CMK (cell line): ENCODE measurements around the gene ZNF93.
"Not testable (repeated sequence)": the region's sequence is repeated elsewhere in the genome, so short reads cannot be mapped to it uniquely, and the experiment has no call there.

ENCODE experiments used
- DNase-seq: peaks from one replicate; pipeline ENCODE4 v3.0.0-alpha.2; 2010; ENCODE audit warnings: low read depth

The ZNF93 gene

DNA sequence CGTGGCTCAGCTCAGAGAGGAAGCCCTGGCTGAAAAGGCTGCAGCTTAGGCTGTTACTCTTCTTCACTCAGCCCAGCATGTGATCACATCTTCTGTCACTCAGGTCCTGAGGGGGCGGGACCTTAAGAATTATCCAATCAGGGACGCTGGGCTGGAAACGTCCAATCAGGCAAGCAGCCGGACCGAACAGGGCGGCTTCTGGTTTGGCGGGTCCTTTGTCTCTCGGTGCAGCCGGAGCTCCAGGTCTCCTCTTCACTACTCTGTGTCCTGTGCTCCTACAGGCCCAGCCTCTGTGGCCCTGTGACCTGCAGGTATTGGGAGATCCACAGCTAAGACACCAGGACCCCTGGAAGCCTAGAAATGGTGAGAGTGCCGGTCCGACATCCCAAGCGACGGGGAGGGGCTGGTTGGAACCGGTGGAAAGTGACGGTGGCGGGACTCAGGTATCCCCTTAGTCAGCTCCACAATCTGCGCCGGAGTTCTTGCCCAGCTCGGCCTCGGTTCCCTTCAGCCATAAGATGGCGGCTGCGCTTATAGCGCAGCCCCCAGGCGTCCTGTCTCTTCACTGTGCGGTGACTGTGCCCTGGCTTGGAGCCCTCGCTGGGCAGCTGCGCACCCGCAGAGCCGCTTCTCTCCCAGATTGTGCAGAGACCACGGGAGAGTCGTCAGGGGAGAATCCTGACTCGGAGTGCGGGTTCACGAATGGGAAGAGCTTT is at the start of gene ZNF93:
Gene ZNF93 (plus strand): TSS at position 218 of the 716 bp plus-strand sequence. CDS start 143 bp downstream, at position 361.
- DNase-seq, result no peak

DNA sequence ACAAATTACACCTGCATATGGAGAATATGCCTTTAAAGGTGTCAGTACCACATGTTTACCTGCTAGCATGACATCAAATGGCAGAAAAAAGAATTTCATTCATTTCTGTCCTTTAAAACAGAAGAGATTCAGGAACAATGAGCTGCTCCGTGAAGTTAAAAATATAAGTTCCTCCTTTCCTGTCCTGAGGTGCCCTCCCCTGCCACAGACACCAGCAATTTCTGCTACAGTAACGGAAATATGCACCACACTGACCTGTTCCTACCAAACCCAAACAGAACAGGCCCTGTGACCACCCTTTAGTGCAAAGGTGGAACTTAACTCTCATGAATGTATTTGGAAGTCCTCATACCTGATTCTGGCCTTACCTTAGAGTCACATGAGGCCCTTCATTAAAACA is 49.0 kb upstream of the ZNF93 start:
- DNase-seq, result not testable (repeated sequence)

DNA sequence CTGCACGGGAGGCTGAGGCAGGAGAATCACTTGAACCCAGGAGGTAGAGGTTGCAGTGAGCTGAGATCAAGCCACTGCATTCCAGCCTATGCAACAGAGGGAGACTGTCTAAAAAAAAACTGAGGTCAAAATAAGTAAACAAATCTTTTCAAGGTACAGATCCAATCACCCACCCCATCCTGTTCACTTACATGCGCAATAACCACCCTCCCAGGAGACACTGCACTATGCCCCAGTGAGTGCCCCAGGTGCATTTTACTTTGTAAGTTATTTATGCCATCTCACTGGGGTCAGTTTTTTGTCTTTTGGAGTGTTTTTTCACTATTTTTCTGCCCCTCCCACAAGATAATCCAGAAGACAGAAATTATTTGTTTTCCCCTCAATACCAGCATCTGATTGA is 42.0 kb upstream of the ZNF93 start:
- DNase-seq, result no peak

DNA sequence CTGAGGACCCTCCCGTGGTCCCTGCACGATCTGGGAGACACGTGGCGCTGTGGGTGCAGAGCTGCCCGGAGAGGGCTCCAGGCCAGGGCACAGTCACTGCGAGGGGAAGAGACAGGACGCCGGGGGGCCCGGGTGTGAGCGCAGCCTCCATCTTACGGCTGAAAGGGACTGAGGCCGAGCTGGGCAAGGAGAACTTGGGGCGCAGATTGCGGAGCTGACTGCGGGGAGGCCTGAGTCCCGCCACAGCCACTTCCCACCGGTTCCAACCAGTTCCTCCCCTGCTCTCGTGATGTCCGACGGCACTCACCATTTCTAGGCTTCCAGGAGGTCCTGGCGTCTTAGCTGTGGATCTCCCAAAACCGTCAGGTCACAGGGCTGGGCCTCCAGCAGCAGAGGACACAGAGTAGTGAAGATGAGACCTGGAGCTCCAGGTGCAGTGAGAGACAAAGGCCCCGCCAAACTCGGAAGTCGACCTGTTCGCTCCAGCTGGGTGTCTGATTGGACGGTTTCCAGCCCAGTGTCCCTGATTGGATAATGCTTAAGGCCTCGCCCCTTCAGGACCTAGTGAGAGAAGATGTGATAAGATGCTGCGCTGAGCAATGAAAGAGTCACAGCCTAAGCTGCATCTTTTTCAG is 39.9 kb upstream of the ZNF93 start:
- no peak for DNase-seq

DNA sequence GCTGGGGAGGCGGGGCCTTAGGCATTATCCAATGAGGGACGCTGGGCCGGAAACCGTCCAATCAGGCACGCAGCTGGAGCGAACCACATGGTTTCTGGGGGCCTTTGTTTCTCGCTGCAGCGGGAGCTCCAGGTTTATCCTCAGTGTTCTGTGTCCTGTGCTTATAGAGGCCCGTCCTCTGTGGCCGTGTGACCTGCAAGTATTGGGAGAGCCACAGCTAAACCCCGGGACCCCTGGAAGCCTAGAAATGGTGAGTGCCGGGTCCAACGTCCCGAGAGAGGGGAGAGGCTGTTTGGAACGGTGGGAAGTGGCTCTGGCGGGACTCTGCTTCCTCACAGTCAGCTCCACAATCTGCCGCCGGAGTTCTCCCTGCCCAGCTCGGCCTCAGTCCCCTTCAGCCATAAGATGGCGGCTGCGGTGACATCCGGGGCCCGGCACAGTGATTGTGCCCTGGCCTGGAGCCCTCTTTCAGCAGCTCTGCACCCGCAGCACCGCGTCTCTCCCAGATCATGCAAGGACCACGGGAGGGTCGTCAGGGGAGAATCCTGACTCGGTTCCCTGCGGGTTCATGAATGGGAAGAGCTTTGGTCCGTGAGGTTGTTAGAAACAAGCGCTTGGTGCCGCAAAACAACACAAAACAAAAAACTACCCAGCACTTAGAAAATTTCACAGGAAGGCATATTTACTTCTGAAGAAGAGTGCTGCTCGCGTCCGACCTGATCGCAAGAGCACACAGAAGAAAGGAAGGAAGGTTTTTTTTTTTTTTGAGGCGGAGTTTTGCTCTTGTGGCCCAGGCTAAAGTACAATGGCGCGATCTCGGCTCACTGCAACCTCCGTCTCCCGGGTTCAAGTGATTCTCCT is 34.8 kb upstream of the ZNF93 start, which contains the start of gene ZNF253:
Gene ZNF253 (plus strand): TSS at position 133 of the 861 bp plus-strand sequence. CDS start 115 bp downstream, at position 248.
- DNase-seq, result peak; percentile 80

DNA sequence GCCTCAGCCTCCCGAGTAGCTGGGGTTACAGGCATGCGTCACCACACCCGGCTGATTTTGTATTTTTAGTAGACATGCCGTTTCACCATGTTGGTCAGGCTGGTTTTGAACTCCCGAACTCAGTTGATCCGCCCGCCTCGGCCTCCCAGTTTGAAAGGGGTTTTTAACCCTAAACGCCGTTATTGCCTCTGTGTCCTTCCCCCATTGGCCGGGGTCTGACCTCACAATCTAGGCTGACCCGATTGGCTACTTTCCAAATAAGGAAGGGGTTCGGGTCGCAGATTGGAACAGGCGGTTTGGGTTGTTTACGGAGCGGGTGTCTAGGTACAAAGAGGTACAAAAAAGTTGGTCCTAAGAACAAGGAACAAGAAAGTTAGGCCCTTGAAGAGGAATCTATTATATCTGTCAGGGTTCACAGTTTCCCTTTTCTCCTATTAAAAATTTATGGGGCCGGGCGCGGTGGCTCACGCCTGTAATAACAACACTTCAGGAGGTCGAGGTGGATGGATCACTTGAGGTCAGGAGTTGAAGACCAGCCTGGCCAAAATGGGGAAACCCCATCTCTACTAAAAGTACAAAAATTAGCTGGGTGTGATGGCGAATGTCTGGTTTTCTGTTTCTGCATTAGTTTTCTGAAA is 34.0 kb upstream of the ZNF93 start:
- peak; percentile 12 for DNase-seq

DNA sequence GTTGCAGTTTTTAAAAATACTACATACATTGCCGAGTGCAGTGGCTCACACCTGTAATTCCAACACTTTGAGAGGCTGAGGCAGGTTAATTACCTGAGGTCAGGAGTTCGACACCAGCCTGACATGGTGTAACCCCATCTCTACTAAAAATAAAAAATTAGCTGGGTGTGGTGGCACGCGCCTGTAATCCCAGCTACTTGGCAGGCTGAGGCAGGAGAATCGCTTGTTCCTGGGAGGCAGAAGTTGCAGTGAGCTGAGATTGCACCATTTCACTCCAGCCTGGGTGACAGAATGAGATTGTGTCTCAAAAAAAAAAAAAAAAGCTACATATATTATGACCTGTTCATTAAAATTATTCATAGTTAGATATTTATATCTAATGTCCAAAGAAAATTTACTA is 30.7 kb upstream of the ZNF93 start:
- DNase-seq, result not testable (repeated sequence)

DNA sequence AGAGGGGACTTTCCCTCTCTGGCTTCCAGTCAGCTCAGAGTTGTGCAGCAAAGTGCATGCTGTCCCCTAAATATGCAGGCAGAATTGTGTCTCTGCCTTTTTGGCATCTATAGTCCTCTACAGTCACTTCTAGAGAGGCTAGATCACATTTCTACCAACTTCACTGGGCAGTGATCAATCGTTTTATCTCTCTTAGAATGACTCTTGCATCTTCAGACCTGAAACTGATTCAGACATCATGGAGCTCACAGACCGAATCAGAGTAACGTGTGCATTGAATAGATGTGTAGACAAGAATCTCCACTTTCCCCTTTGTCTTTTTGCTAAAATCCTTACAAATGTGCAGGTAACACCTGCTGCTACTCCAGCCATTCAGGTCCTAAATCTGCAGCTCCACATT is 28.8 kb upstream of the ZNF93 start:
- DNase-seq, result no peak

DNA sequence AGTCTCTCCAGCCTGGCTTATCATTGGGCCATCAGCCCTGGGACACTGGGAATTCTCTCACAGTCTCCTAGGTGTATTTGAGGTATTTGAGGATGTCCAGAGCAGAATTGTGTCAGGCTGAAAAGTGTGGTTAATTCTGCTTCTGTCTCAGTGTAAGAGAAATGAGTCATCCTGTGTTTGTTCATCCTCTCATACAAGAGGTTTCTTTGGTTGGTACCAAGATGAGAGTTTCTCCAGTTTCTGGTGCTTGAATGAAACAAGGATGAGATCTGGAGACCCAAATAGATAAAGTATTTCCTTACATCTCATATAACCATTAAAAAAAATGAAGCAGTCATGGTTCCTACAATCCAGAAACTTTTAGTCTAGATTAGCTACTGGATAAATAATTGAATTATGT is 27.4 kb upstream of the ZNF93 start:
- no peak for DNase-seq

DNA sequence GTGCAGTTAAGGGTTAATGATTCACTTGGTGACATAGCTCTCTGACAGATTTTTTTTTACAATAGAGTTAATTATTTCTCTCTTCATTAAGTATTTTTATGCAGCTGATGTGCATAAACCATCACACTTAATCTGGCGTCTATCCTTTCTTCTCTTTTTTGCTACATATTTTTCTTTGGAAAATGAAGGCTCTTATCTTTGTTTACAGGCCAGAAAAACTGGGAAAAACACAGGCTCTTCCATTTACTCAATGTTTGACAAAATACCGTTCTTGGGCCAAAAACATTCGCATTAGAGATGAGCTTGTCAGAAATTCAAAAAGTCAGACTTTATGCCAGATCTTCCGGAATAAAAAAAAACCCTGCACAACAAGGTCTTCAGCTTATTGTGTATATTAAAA is 23.0 kb upstream of the ZNF93 start:
- no peak for DNase-seq

DNA sequence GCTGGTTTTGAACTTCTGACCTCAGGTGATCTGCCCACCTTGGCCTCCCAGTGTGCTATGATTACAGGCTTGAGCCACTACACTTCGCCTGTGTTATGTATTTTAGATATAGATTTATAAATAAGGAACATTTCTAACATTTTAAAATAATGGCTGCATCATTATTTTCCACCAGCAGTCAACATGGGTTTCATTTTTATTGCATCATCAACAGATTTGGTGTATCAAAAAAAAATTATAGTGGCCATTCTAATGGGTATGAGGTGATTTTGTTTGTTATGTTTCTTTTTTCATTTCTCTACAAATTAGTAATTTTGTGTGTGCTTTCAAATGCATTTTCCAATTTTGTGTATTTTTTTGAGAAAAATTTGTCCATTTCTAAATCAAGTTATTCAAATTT is 16.2 kb upstream of the ZNF93 start:
- DNase-seq, result no peak

DNA sequence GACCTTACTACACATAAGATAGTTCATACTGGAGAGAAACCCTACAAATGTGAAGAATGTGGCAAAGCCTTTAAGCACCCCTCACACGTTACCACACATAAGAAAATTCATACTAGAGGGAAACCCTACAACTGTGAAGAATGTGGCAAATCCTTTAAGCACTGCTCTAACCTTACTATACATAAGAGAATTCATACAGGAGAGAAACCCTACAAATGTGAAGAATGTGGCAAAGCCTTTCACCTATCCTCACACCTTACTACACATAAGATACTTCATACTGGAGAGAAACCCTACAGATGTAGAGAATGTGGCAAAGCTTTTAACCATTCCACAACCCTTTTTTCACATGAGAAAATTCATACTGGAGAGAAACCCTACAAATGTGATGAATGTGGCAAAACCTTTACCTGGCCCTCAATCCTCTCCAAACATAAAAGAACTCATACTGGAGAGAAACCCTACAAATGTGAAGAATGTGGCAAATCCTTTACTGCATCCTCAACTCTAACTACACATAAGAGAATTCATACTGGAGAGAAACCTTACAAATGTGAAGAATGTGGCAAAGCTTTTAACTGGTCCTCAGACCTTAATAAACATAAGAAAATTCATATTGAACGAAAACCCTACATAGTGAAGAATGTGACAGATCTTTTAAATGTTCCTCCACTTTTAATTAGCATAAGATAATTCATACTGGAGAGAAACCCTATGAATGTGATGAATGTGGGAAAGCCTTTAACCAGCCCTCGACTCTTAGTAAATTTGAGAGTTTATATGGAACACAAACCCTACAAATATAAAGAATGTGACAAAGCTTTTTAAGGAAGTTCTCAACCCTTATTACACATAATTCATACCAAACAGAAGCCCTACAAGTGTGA is 8.4 kb upstream of the ZNF93 start:
- not testable (repeated sequence) for DNase-seq

DNA sequence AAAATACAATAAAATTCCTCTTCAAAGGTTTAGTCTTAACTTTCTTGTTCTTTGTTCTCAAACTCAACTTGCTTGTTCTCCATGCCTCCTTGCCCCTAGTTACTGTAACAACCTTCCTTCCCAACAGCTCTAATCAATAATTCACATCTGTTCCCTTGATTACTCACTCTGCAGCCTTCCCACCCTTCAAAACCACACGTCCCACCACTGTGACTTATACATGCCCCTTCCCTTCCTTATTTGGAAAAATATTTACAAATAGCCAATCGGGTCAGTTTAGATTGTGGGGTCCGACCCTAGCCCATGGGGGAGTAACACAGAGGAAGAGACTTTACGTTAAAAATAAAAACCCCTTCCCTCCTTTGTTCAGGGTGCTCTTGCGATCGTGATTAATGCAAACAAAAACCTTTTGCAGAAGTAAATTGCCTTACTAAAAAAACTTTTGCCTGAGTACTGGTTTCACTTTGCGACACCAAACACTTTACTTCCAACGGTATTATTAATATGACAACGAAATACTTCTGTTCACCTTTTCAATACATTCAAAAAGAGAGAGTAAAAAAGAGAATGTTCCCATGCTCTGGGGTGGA is 512 bp upstream of the ZNF93 start:
- no peak for DNase-seq

DNA sequence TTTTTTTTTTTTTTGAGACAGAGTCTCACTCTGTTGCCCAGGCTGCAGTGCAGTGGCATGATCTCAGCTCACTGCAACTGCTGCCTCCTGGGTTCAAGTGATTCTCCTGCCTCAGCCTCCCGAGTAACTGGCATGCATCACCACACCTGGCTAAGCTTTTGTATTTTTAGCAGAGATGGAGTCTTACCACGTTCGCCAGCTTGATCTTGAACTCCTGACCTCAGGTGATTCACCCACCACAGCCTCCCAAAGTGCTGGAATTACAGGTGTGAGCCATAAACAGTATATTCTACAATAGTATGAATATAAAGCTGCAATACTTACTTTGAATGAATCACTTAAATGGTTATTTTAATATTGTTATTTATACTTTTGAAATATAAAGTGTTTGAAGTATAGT is 6.8 kb downstream of the ZNF93 start:
- DNase-seq, result not testable (repeated sequence)

DNA sequence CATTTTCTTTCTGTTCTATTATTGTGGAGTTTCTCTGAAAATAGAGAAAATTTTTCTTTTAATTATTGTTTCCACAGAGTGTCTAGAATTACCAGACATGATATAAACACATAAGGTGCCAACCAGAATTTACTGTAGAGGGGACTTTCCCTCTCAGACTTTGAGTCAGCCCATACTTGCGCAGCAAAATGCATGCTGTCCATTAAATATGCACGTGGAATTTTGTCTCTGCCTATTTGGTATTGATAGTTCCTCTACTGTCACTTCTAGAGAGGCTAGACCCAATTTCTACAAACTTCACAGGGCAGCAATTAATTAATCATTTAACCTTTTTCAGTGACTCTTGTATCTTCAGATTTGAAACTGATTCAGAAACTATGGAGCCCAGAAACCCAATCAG is 8.9 kb downstream of the ZNF93 start:
- DNase-seq, result no peak

DNA sequence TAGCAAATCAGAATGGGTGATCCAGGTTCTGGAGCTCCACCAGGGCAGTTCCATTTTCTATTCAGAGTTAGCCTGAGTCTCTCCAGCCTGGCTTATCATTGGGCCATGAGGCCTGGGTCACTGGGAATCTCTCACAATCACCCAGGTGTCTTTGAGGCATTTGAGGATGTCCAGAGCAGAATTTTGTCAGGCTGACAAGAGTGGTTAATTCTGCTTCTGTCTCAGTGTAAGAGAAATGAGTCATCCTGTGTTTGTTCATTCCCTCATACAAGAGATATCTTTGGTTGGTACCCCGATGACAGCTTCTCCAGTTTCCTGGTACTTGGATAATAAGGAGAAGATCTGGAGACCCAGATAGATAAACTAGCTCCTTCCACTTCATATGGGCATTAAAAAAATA is 10.4 kb downstream of the ZNF93 start:
- DNase-seq, result no peak

DNA sequence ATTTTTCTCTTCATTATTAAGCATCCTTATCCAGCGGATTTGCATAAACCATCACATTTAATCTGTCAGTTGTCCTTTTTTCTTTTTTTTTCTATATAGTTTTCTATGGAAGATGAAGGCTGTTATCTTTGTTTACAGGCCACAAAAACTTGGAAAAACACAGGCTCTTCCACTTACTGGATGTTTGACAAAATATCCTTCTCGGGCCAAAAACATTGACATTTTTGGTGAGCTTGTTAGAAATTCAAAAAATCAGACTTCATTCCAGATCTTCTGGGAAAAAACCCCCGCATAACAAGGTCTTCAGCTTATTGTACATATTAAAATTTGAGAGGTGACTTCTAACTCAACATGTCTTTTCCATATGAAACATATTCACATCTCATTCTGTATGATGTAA is 13.8 kb downstream of the ZNF93 start:
- DNase-seq, result no peak

DNA sequence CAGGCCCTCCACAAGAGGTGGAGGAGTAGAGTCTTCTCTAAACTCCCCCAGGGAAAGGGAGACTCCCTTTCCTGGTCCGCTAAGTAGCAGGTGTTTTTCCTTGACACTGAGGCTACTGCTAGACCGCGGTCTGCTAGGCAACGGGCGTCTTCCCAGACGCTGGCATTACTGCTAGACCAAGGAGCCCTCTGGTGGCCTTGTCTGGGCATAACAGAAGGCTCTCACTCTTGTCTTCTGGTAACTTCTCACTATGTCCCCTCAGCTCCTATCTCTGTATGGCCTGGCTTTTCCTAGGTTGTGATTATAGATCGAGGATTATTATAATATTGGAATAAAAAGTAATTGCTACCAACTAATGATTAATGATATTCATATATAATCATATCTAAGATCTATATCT is 29.7 kb downstream of the ZNF93 start:
- not testable (repeated sequence) for DNase-seq

DNA sequence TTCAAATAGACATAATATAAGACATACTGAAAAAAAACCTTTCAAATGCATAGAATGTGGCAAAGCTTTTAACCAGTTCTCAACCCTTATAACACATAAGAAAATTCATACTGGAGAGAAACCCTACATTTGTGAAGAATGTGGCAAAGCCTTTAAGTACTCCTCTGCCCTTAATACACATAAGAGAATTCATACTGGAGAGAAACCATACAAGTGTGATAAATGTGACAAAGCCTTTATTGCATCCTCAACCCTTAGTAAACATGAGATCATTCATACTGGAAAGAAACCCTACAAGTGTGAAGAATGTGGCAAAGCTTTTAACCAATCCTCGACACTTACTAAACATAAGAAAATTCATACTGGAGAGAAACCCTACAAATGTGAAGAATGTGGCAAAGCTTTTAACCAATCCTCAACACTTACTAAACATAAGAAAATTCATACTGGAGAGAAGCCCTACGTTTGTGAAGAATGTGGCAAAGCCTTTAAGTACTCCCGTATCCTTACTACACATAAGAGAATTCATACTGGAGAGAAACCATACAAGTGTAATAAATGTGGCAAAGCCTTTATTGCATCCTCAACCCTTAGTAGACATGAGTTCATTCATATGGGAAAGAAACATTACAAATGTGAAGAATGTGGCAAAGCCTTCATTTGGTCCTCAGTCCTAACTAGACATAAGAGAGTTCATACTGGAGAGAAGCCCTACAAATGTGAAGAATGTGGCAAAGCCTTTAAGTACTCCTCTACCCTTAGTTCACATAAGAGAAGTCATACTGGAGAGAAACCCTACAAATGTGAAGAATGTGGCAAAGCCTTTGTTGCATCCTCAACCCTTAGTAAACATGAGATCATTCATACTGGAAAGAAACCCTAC is 32.9 kb downstream of the ZNF93 start:
- not testable (repeated sequence) for DNase-seq

DNA sequence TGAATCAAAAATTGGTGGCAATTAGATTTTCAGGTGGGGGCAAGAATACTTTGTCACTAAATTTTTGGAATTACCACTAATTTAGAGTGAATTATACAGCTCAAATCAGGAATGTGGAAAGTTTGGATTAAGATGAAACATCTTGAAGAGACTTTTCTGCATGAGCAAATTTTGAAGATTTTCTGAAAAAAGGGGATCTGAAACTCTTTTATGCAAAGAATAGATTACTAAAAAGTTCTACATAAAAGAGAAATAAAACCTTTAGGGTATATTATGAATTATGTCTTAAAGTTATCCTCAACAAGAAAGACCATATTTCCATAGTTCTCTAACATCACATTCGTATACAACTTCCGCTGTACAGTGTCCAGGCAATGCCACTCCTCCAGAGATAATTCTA is 36.7 kb downstream of the ZNF93 start:
- no peak for DNase-seq
